ENCODE data around the gene PRPSAP2.

GRCh38 chr17:18953231-18953728, 95.3 kb downstream of the PRPSAP2 start:
- TF ChIP-seq POLR2A (IDR thresholded peaks at IDR 0.05) = no peak
- no peak for TF ChIP-seq CTCF (IDR thresholded peaks at IDR 0.05)
- no peak for TF ChIP-seq EP300 (IDR thresholded peaks at IDR 0.05)
- no peak for TF ChIP-seq POLR2AphosphoS5 (IDR thresholded peaks at IDR 0.05)
